GM19238 (cell line): Measurements from ENCODE around the gene LSM14A.
"Not testable (repeated sequence)": the region's sequence is repeated elsewhere in the genome, so short reads cannot be mapped to it uniquely, and the experiment has no call there.

Source experiments
- DNase-seq: peaks from one replicate; pipeline ENCODE4 v3.0.0; 2011; ENCODE audit warnings: low spot score; ENCODE audit not compliant: insufficient read length

The LSM14A gene

GRCh38 chr19:34189917-34190425 is 17.7 kb downstream of the LSM14A start:
- DNase-seq, result no peak

GRCh38 chr19:34191355-34191962 is 19.2 kb downstream of the LSM14A start:
- no peak for DNase-seq

GRCh38 chr19:34193439-34193838 is 21.1 kb downstream of the LSM14A start:
- no peak for DNase-seq

GRCh38 chr19:34193876-34194275 is 21.6 kb downstream of the LSM14A start:
- DNase-seq, result no peak

- no peak for DNase-seq
These were observed 28.8 kb downstream of the LSM14A start for GRCh38 chr19:34201133-34201532.

GRCh38 chr19:34205324-34205723 is 33.0 kb downstream of the LSM14A start:
- DNase-seq, result not testable (repeated sequence)

- DNase-seq, result no peak
These were observed 36.1 kb downstream of the LSM14A start for GRCh38 chr19:34208291-34208884.

- DNase-seq, result no peak
These were observed 37.4 kb downstream of the LSM14A start for GRCh38 chr19:34209726-34210125.

- no peak for DNase-seq
These were observed 41.0 kb downstream of the LSM14A start for GRCh38 chr19:34213283-34213682.

GRCh38 chr19:34214040-34214439 is 41.7 kb downstream of the LSM14A start:
- DNase-seq, result no peak

- DNase-seq, result no peak
These were observed 42.8 kb downstream of the LSM14A start for GRCh38 chr19:34215006-34215665.

GRCh38 chr19:34215666-34216038 is 43.3 kb downstream of the LSM14A start:
- no peak for DNase-seq

GRCh38 chr19:34216745-34217219 is 44.5 kb downstream of the LSM14A start:
- DNase-seq, result not testable (repeated sequence)

- DNase-seq, result no peak
These were observed 45.9 kb downstream of the LSM14A start for GRCh38 chr19:34217952-34218817.

GRCh38 chr19:34218818-34219164 is 46.5 kb downstream of the LSM14A start:
- no peak for DNase-seq

- no peak for DNase-seq
These were observed 48.3 kb downstream of the LSM14A start for GRCh38 chr19:34220472-34221063.

- no peak for DNase-seq
These were observed 50.1 kb downstream of the LSM14A start for GRCh38 chr19:34222386-34222785.

GRCh38 chr19:34224996-34225658 is 52.8 kb downstream of the LSM14A start:
- no peak for DNase-seq

GRCh38 chr19:34225659-34226015 is 53.3 kb downstream of the LSM14A start:
- DNase-seq, result no peak

- DNase-seq, result no peak
These were observed 53.7 kb downstream of the LSM14A start for GRCh38 chr19:34226036-34226435.

- no peak for DNase-seq
These were observed 56.0 kb downstream of the LSM14A start for GRCh38 chr19:34228347-34228746.
